ENCODE data around the gene CNGB1. TPM values are rescaled to one million over a fixed set of nuclear protein-coding genes. Genes with fewer than 3 reads are reported as not detected.

CNGB1 gene
- total RNA-seq, 1 experiment from 2014 or later, result not detected

DNA sequence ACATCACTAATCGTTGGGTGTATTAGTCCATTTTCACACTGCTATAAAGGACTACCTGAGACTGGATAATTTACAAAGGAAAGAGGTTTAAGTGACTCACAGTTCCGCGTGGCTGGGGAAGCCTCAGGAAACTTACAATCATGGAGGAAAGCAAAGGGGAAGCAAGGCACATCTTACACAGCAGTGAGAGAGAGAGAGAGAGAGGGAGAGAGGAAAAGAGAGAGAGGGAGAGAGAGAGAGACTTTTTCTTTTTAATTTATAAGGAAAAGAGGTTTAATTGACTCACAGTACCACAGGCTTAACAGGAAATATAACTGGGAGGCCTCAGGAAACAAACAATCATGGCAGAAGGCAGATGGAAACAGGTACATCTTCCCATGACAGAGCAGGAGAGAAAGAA is 41.7 kb downstream of the CNGB1 start (continued):
- TF ChIP-seq, protein P1, sequence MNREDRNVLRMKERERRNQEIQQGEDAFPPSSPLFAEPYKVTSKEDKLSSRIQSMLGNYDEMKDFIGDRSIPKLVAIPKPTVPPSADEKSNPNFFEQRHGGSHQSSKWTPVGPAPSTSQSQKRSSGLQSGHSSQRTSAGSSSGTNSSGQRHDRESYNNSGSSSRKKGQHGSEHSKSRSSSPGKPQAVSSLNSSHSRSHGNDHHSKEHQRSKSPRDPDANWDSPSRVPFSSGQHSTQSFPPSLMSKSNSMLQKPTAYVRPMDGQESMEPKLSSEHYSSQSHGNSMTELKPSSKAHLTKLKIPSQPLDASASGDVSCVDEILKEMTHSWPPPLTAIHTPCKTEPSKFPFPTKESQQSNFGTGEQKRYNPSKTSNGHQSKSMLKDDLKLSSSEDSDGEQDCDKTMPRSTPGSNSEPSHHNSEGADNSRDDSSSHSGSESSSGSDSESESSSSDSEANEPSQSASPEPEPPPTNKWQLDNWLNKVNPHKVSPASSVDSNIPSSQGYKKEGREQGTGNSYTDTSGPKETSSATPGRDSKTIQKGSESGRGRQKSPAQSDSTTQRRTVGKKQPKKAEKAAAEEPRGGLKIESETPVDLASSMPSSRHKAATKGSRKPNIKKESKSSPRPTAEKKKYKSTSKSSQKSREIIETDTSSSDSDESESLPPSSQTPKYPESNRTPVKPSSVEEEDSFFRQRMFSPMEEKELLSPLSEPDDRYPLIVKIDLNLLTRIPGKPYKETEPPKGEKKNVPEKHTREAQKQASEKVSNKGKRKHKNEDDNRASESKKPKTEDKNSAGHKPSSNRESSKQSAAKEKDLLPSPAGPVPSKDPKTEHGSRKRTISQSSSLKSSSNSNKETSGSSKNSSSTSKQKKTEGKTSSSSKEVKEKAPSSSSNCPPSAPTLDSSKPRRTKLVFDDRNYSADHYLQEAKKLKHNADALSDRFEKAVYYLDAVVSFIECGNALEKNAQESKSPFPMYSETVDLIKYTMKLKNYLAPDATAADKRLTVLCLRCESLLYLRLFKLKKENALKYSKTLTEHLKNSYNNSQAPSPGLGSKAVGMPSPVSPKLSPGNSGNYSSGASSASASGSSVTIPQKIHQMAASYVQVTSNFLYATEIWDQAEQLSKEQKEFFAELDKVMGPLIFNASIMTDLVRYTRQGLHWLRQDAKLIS (CRISPR knock-in tag; IDR thresholded peaks at IDR 0.05; ENCODE audit: borderline replicate concordance), result no peak
- TF ChIP-seq CREB1 (CRISPR knock-in tag; IDR thresholded peaks at IDR 0.05), result no peak

- no peak for ATAC-seq
- CTCF ChIA-PET, result interaction anchor here (1.1 to 1.2 kb wide), 2 partner anchors 20 to 31 kb away, joined by 3 to 4 read pairs; no protein-coding TSS in a partner anchor
- Mint-ChIP-seq H3K4me1 (peaks cover 3% of the 10 kb centered on the region; the same call in 1 of the 2 replicates), H3K9me3 (peaks cover 4% of the 10 kb centered on the region; the same call in 1 of the 2 replicates), H3K27me3 (ENCODE audit: low read depth) (no peaks in the 10 kb centered on the region; the same call in 1 of the 2 replicates), H3K36me3 (no peaks in the 10 kb centered on the region), H3K4me3 (no peak overlapping the region), H3K27ac (no peak overlapping the region)
- POLR2A ChIA-PET, result no interaction called here
- DNase-seq (ENCODE audit: low spot score), result no peak
- TF ChIP-seq ATF3 (CRISPR knock-in tag; conservative IDR thresholded peaks at IDR 0.05) (no peak), ZNF232 (CRISPR knock-in tag; IDR thresholded peaks at IDR 0.05) (no peak), FOXK1 (CRISPR knock-in tag; IDR thresholded peaks at IDR 0.05) (no peak), ZNF121 (CRISPR knock-in tag; IDR thresholded peaks at IDR 0.05) (no peak), PRRX2 (CRISPR knock-in tag; IDR thresholded peaks at IDR 0.05) (no peak)
Measured at GRCh38 chr16:57926041-57926440, 44.9 kb downstream of the CNGB1 start.

GRCh38 chr16:57925310-57925709 is 45.6 kb downstream of the CNGB1 start:
- ATAC-seq, result no peak
- CTCF ChIA-PET, result interaction anchor here (1.1 to 1.2 kb wide), 2 partner anchors 20 to 32 kb away, joined by 3 to 4 read pairs; no protein-coding TSS in a partner anchor
- H3K4me1 Mint-ChIP-seq, result peaks cover 3% of the 10 kb centered on the region; the same call in 1 of the 2 replicates
- no peak for TF ChIP-seq TEAD1 (CRISPR knock-in tag; IDR thresholded peaks at IDR 0.05)
- no peak for TF ChIP-seq E2F4 (CRISPR knock-in tag; IDR thresholded peaks at IDR 0.05; ENCODE audit: borderline replicate concordance, low read depth)
- no peak for TF ChIP-seq FOXP4 (CRISPR knock-in tag; IDR thresholded peaks at IDR 0.05)
- no peak for TF ChIP-seq CDX4 (CRISPR knock-in tag; IDR thresholded peaks at IDR 0.05; ENCODE audit: borderline replicate concordance)
- TF ChIP-seq ZNF532 (CRISPR knock-in tag; IDR thresholded peaks at IDR 0.05; ENCODE audit: borderline replicate concordance), result no peak
- TF ChIP-seq ATF1 (CRISPR knock-in tag; IDR thresholded peaks at IDR 0.05), result no peak
- TF ChIP-seq, protein P2, sequence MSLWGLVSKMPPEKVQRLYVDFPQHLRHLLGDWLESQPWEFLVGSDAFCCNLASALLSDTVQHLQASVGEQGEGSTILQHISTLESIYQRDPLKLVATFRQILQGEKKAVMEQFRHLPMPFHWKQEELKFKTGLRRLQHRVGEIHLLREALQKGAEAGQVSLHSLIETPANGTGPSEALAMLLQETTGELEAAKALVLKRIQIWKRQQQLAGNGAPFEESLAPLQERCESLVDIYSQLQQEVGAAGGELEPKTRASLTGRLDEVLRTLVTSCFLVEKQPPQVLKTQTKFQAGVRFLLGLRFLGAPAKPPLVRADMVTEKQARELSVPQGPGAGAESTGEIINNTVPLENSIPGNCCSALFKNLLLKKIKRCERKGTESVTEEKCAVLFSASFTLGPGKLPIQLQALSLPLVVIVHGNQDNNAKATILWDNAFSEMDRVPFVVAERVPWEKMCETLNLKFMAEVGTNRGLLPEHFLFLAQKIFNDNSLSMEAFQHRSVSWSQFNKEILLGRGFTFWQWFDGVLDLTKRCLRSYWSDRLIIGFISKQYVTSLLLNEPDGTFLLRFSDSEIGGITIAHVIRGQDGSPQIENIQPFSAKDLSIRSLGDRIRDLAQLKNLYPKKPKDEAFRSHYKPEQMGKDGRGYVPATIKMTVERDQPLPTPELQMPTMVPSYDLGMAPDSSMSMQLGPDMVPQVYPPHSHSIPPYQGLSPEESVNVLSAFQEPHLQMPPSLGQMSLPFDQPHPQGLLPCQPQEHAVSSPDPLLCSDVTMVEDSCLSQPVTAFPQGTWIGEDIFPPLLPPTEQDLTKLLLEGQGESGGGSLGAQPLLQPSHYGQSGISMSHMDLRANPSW (CRISPR knock-in tag; conservative IDR thresholded peaks at IDR 0.05; ENCODE audit: low read depth), result no peak
- no peak for TF ChIP-seq IRF2 (CRISPR knock-in tag; IDR thresholded peaks at IDR 0.05; ENCODE audit: borderline replicate concordance, low read depth)

More at GRCh38 chr16:57925310-57925709, 45.6 kb downstream of the CNGB1 start:
- no peak overlapping the region for H3K4me3 Mint-ChIP-seq
- DNase-seq (ENCODE audit: low spot score), result no peak
- H3K9me3 Mint-ChIP-seq, result no peaks in the 10 kb centered on the region
- H3K27me3 Mint-ChIP-seq (ENCODE audit: low read depth), result no peaks in the 10 kb centered on the region; the same call in 1 of the 2 replicates
- POLR2A ChIA-PET, result no interaction called here
- H3K36me3 Mint-ChIP-seq, result no peaks in the 10 kb centered on the region
- H3K27ac Mint-ChIP-seq, result no peak overlapping the region

All from WTC11 (cell line).